Esophagus squamous epithelium (tissue), 5 donors: ENCODE data around the gene PICK1. TPM values are rescaled to one million over a fixed set of nuclear protein-coding genes. Genes with fewer than 3 reads are reported as not detected.

Experiments used
- DNase-seq: peaks from one replicate; lab custom pipeline; 2025; lab: John Stamatoyannopoulos, UW
- H3K27ac ChIP-seq, 4 donors: fragments of 200-600 bp; sonication (generic); one replicate each; pipeline ENCODE4 v1.5.1; 2016 to 2019; ENCODE audit warnings: mild to moderate bottlenecking in 1 of 4
- H3K27me3 ChIP-seq, 4 donors: fragments of 200-600 bp; sonication (generic); 1 replicate in 3 of 4; 2 replicates in 1 of 4; pipeline versions ENCODE4 v1.5.1 to v1.6.0; 2017 to 2021; ENCODE audit warnings: antibody characterized with exemption in 1 of 4
- H3K36me3 ChIP-seq, 3 donors: fragments of 200-600 bp; sonication (generic); one replicate each; pipeline ENCODE4 v1.5.1; 2016 to 2019
- H3K4me1 ChIP-seq, 3 donors: fragments of 200-600 bp; sonication (generic); one replicate each; pipeline ENCODE4 v1.5.1; 2017 to 2019
- H3K4me3 ChIP-seq, 4 donors: fragments of 200-600 bp; sonication (generic); 1 replicate in 3 of 4; 2 replicates in 1 of 4; pipeline ENCODE4 v1.5.1; 2016 to 2019; ENCODE audit warnings: mild to moderate bottlenecking in 2 of 4, moderate library complexity in 1 of 4
- H3K9me3 ChIP-seq, 3 donors: fragments of 200-600 bp; sonication (generic); one replicate each; pipeline ENCODE4 v1.5.1; 2016 to 2019
- POLR2A ChIP-seq, 4 donors: fragments of 450-650 bp; IDR thresholded peaks; one replicate each; pipeline ENCODE4 v1.6.1; 2017; ENCODE audit warnings: antibody characterized with exemption in 4 of 4, mild to moderate bottlenecking in 4 of 4, moderate library complexity in 3 of 4
- WGBS, 2 donors: methylation state at CpG; one replicate each; pipeline ENCODE4 v1.1.5; 2018; 5-methylcytosine and 5-hydroxymethylcytosine counted together
- intact Hi-C: fragments of 100-400 bp; cut with DNase I; formaldehyde crosslinking; loops from one replicate; pipeline ENCODE4 v1.15.0; 2022
- total RNA-seq, 4 donors: library from RNA; depleted of rRNA; stranded (reverse); fragments of >200 nt; gene quantifications; one replicate each; pipeline ENCODE4 v1.1.0, GENCODE V29; 2016
- TF ChIP-seq, protein P1 (sequence below), 6 experiments: fragments of 450-650 bp in 4 of 6; fragments of 200-600 bp in 2 of 6; sonication (generic) in 2 of 6; IDR thresholded peaks; one replicate each; pipeline ENCODE4 v1.5.1; 2016 to 2019; ENCODE audit warnings: antibody characterized with exemption in 6 of 6, mild to moderate bottlenecking in 4 of 6, moderate library complexity in 4 of 6
- donor health status: DM: yes; HTN: yes; CAD: no.

Gene PICK1
- total RNA-seq, 4 donors from 2014 or later = 26.3 to 53.1 (median 31.2) TPM

DNA sequence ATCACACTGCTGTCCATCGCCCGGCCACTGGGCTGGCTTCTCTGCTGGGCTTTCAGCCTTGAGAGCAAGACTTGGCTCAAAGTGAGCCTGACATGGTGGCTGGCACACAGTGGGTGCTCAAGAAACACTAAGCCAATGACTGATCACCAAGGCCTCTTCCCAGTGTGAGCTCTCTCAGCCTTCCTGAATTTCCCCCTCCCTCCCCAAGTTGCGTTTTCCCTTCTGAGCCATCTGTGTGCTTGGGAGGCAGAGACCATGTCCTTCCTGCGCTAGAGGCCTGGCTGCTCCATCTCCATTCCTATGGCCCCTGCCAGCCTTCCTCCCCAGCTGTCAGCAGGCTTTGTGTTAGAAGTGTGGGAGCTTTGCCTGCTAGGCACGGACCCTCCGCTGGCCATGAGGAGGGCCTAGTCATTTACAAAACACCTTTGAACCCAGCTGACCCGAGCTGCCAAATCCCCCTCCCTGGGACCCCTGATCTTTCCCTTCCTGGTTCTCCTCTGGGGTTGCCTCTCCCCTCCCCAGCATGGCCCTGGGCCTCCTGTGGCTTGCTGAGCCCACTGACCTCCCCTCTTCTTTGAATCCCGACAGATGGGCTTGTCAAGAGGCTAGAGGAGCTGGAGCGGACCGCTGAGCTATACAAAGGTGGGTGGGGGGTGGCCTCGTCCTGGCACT is 13.2 kb downstream of the PICK1 start:
- Histone ChIP-seq H3K36me3 (peaks cover 37 to 99% (median 38%) of the 10 kb centered on the region in 3 donors), H3K27me3 (no peaks in the 10 kb centered on the region), H3K4me3 (no peak overlapping the region), H3K9me3 (no peaks in the 10 kb centered on the region), H3K4me1 (peaks cover 0 to 22% (median 7%) of the 10 kb centered on the region in 3 donors), H3K27ac (peak overlapping the region in 3 of 4 donors; percentile 78 to 88 (median 82))
- no peak for TF ChIP-seq POLR2A (IDR thresholded peaks at IDR 0.05)
- TF ChIP-seq, protein P1, sequence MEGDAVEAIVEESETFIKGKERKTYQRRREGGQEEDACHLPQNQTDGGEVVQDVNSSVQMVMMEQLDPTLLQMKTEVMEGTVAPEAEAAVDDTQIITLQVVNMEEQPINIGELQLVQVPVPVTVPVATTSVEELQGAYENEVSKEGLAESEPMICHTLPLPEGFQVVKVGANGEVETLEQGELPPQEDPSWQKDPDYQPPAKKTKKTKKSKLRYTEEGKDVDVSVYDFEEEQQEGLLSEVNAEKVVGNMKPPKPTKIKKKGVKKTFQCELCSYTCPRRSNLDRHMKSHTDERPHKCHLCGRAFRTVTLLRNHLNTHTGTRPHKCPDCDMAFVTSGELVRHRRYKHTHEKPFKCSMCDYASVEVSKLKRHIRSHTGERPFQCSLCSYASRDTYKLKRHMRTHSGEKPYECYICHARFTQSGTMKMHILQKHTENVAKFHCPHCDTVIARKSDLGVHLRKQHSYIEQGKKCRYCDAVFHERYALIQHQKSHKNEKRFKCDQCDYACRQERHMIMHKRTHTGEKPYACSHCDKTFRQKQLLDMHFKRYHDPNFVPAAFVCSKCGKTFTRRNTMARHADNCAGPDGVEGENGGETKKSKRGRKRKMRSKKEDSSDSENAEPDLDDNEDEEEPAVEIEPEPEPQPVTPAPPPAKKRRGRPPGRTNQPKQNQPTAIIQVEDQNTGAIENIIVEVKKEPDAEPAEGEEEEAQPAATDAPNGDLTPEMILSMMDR (IDR thresholded peaks at IDR 0.05) = no peak
- intact Hi-C loops = no loop called here
- 81 to 84% methylated on average over 6 to 9 of the region's 11 CpGs for WGBS, 2 donors
- no peak for DNase-seq

- Histone ChIP-seq H3K4me1 (peaks cover 0 to 22% (median 7%) of the 10 kb centered on the region in 3 donors), H3K36me3 (peaks cover 25 to 98% (median 27%) of the 10 kb centered on the region in 3 donors), H3K4me3 (no peak overlapping the region), H3K27me3 (no peaks in the 10 kb centered on the region), H3K9me3 (no peaks in the 10 kb centered on the region), H3K27ac (no peak overlapping the region)
- TF ChIP-seq POLR2A (IDR thresholded peaks at IDR 0.05) = no peak
- TF ChIP-seq, protein P1 (IDR thresholded peaks at IDR 0.05) = no peak
- intact Hi-C loops = no loop called here
- WGBS, 2 donors = 92 to 94% methylated on average over 7 to 12 of the region's 22 CpGs
- no peak for DNase-seq
Measured at GRCh38 chr22:38071421-38072321, 14.5 kb downstream of the PICK1 start.

- H3K4me3 ChIP-seq = no peak overlapping the region
- intact Hi-C loops = no loop called here
- no peak for DNase-seq
- no peak overlapping the region for H3K27ac ChIP-seq
- no peaks in the 10 kb centered on the region for H3K27me3 ChIP-seq
- H3K4me1 ChIP-seq = peaks cover 0 to 22% (median 7%) of the 10 kb centered on the region in 3 donors
- peaks cover 21 to 90% (median 27%) of the 10 kb centered on the region in 3 donors for H3K36me3 ChIP-seq
- H3K9me3 ChIP-seq = no peaks in the 10 kb centered on the region
- WGBS, 2 donors = 89 to 93% methylated on average over 7 to 19 of the region's 25 CpGs
- TF ChIP-seq, protein P1 (IDR thresholded peaks at IDR 0.05) = no peak
- TF ChIP-seq POLR2A (IDR thresholded peaks at IDR 0.05) = no peak
Measured at GRCh38 chr22:38072322-38073149, 15.3 kb downstream of the PICK1 start.

- Histone ChIP-seq H3K4me1 (peaks cover 0 to 20% (median 7%) of the 10 kb centered on the region in 3 donors), H3K9me3 (no peaks in the 10 kb centered on the region), H3K27ac (no peak overlapping the region), H3K4me3 (no peak overlapping the region), H3K27me3 (no peaks in the 10 kb centered on the region), H3K36me3 (peaks cover 21 to 81% (median 27%) of the 10 kb centered on the region in 3 donors)
- TF ChIP-seq, protein P1 (IDR thresholded peaks at IDR 0.05) = no peak
- no peak for TF ChIP-seq POLR2A (IDR thresholded peaks at IDR 0.05)
- intact Hi-C loops = no loop called here
- WGBS, 2 donors = 83 to 97% methylated on average over 13 to 18 of the region's 28 CpGs
- DNase-seq = no peak
Measured at GRCh38 chr22:38073150-38074130, 16.2 kb downstream of the PICK1 start.
